GM19035 (cell line): ENCODE results near the gene GTPBP6.
"Not testable (repeated sequence)": the region's sequence is repeated elsewhere in the genome, so short reads cannot be mapped to it uniquely, and the experiment has no call there.

Source experiments
- ATAC-seq: cut with Tn5 transposase; IDR thresholded peaks from one replicate; pipeline ENCODE4 v1.9.1; 2021; ENCODE audit not compliant: unreplicated experiment

Gene GTPBP6

GRCh38 chrX:335758-336155, 17.2 kb upstream of the GTPBP6 start:
- ATAC-seq: no peak

- no peak for ATAC-seq
Measured at GRCh38 chrX:334971-335757, 16.6 kb upstream of the GTPBP6 start.

GRCh38 chrX:334331-334891, 15.8 kb upstream of the GTPBP6 start:
- no peak for ATAC-seq

- no peak for ATAC-seq
Measured at GRCh38 chrX:333611-334311, 15.2 kb upstream of the GTPBP6 start.

GRCh38 chrX:332916-333610, 14.5 kb upstream of the GTPBP6 start:
- ATAC-seq: no peak

- ATAC-seq: no peak
Measured at GRCh38 chrX:332496-332860, 13.9 kb upstream of the GTPBP6 start.

GRCh38 chrX:331825-332495, 13.4 kb upstream of the GTPBP6 start:
- ATAC-seq: no peak

- ATAC-seq: no peak
Measured at GRCh38 chrX:331151-331824, 12.7 kb upstream of the GTPBP6 start.

- ATAC-seq: no peak
Measured at GRCh38 chrX:330726-331150, 12.1 kb upstream of the GTPBP6 start.

- not testable (repeated sequence) for ATAC-seq
Measured at GRCh38 chrX:330141-330725, 11.6 kb upstream of the GTPBP6 start.

- ATAC-seq: no peak
Measured at GRCh38 chrX:329291-329910, 10.8 kb upstream of the GTPBP6 start.

GRCh38 chrX:327660-328126, 9.1 kb upstream of the GTPBP6 start:
- ATAC-seq: no peak

- not testable (repeated sequence) for ATAC-seq
Measured at GRCh38 chrX:324664-325063, 6.1 kb upstream of the GTPBP6 start.

- ATAC-seq: no peak
Measured at GRCh38 chrX:323721-324628, 5.4 kb upstream of the GTPBP6 start.

- no peak for ATAC-seq
Measured at GRCh38 chrX:320126-320783, 1.7 kb upstream of the GTPBP6 start.

GRCh38 chrX:319579-320125, 1.1 kb upstream of the GTPBP6 start:
- no peak for ATAC-seq

- peak; percentile 49 for ATAC-seq
Measured at GRCh38 chrX:318068-318738, 393 bp downstream of the GTPBP6 start.
